Measurements from ENCODE around the gene ANKZF1. TPM values are rescaled to one million over a fixed set of nuclear protein-coding genes. Genes with fewer than 3 reads are reported as not detected.

The ANKZF1 gene
- total RNA-seq, 1 experiment from 2014 or later = 56.9 TPM

- H3K36me3 ChIP-seq (replicated peaks; ENCODE audit: control insufficient read depth, insufficient read depth, low read length) = peaks cover 29% of the 10 kb centered on the region
- peak; percentile 84 for DNase-seq
- H3K4me3 ChIP-seq (ENCODE audit: insufficient read depth, low read depth, low read length) = peak overlapping the region; percentile 67
- no peaks in the 10 kb centered on the region for H3K27me3 ChIP-seq (ENCODE audit: control insufficient read depth, insufficient read depth, low read length)
These were observed 494 bp downstream of the ANKZF1 start for GRCh38 chr2:219230059-219230540.

- H3K36me3 ChIP-seq (replicated peaks; ENCODE audit: control insufficient read depth, insufficient read depth, low read length) = peaks cover 38% of the 10 kb centered on the region
- H3K4me3 ChIP-seq (ENCODE audit: insufficient read depth, low read depth, low read length) = no peak overlapping the region
- H3K27me3 ChIP-seq (ENCODE audit: control insufficient read depth, insufficient read depth, low read length) = no peaks in the 10 kb centered on the region
- no peak for DNase-seq
These were observed 4.7 kb downstream of the ANKZF1 start for GRCh38 chr2:219234331-219234730.

GRCh38 chr2:219243291-219243761 lies 13.7 kb downstream of the ANKZF1 start:
- H3K4me3 ChIP-seq (ENCODE audit: insufficient read depth, low read depth, low read length) = no peak overlapping the region

GRCh38 chr2:219244789-219245147 lies 15.2 kb downstream of the ANKZF1 start:
- DNase-seq = no peak
- Histone ChIP-seq H3K4me3 (ENCODE audit: insufficient read depth, low read depth, low read length) (peak overlapping the region; percentile 84), H3K36me3 (replicated peaks; ENCODE audit: control insufficient read depth, insufficient read depth, low read length) (peaks cover 5% of the 10 kb centered on the region), H3K27me3 (ENCODE audit: control insufficient read depth, insufficient read depth, low read length) (no peaks in the 10 kb centered on the region)

More at GRCh38 chr2:219243291-219243761, 13.7 kb downstream of the ANKZF1 start:
- Histone ChIP-seq H3K36me3 (replicated peaks; ENCODE audit: control insufficient read depth, insufficient read depth, low read length) (peaks cover 3% of the 10 kb centered on the region; the same call in 1 of the 2 replicates), H3K27me3 (ENCODE audit: control insufficient read depth, insufficient read depth, low read length) (no peaks in the 10 kb centered on the region)
- DNase-seq = no peak

GRCh38 chr2:219245148-219245898 lies 15.7 kb downstream of the ANKZF1 start, which contains the start of the genes GLB1L and STK16:
Gene GLB1L, minus strand, starts transcription at chr2:219245444. Its CDS starts 1,871 bp downstream, at chr2:219243573.
Gene STK16, plus strand, starts transcription at chr2:219245479. Its CDS starts 521 bp downstream, at chr2:219246000.
- Histone ChIP-seq H3K36me3 (replicated peaks; ENCODE audit: control insufficient read depth, insufficient read depth, low read length) (peaks cover 5% of the 10 kb centered on the region), H3K27me3 (ENCODE audit: control insufficient read depth, insufficient read depth, low read length) (no peaks in the 10 kb centered on the region), H3K4me3 (ENCODE audit: insufficient read depth, low read depth, low read length) (peak within 1 kb of the TSS; percentile 84)
- DNase-seq = peak; percentile 98

DNA sequence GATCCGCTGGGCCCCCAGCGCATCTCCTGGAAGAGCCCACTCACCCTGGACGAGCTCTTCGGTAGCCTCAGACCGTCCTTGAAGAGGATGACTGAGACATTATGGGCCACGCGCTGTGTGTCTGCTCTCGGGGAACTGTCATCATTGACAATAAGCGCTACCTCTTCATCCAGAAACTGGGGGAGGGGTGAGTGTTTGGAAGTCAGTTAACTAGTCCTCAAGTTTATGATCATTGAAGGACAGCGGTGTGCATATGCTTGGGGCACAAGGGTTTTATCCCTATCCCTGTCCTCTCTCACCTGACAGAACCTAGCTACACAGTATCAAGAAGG lies 16.3 kb downstream of the ANKZF1 start:
- DNase-seq = no peak
- no peaks in the 10 kb centered on the region for H3K27me3 ChIP-seq (ENCODE audit: control insufficient read depth, insufficient read depth, low read length)
- H3K4me3 ChIP-seq (ENCODE audit: insufficient read depth, low read depth, low read length) = peak overlapping the region; percentile 84
- H3K36me3 ChIP-seq (replicated peaks; ENCODE audit: control insufficient read depth, insufficient read depth, low read length) = peaks cover 6% of the 10 kb centered on the region

GRCh38 chr2:219246559-219246958 lies 17.0 kb downstream of the ANKZF1 start:
- DNase-seq = no peak
- Histone ChIP-seq H3K27me3 (ENCODE audit: control insufficient read depth, insufficient read depth, low read length) (no peaks in the 10 kb centered on the region; the same call in 1 of the 2 replicates), H3K36me3 (replicated peaks; ENCODE audit: control insufficient read depth, insufficient read depth, low read length) (peaks cover 6% of the 10 kb centered on the region), H3K4me3 (ENCODE audit: insufficient read depth, low read depth, low read length) (no peak overlapping the region)

GRCh38 chr2:219247678-219248642 lies 18.4 kb downstream of the ANKZF1 start:
- peaks cover 9% of the 10 kb centered on the region for H3K27me3 ChIP-seq (ENCODE audit: control insufficient read depth, insufficient read depth, low read length)
- H3K36me3 ChIP-seq (replicated peaks; ENCODE audit: control insufficient read depth, insufficient read depth, low read length) = peaks cover 6% of the 10 kb centered on the region
- no peak overlapping the region for H3K4me3 ChIP-seq (ENCODE audit: insufficient read depth, low read depth, low read length)
- no peak for DNase-seq

- Histone ChIP-seq H3K4me3 (ENCODE audit: insufficient read depth, low read depth, low read length) (no peak overlapping the region), H3K36me3 (replicated peaks; ENCODE audit: control insufficient read depth, insufficient read depth, low read length) (peaks cover 6% of the 10 kb centered on the region), H3K27me3 (ENCODE audit: control insufficient read depth, insufficient read depth, low read length) (peaks cover 16% of the 10 kb centered on the region)
- no peak for DNase-seq
These were observed 19.2 kb downstream of the ANKZF1 start for GRCh38 chr2:219248845-219249202.

- H3K36me3 ChIP-seq (replicated peaks; ENCODE audit: control insufficient read depth, insufficient read depth, low read length) = peaks cover 6% of the 10 kb centered on the region
- H3K4me3 ChIP-seq (ENCODE audit: insufficient read depth, low read depth, low read length) = no peak overlapping the region
- DNase-seq = no peak
- peaks cover 22% of the 10 kb centered on the region for H3K27me3 ChIP-seq (ENCODE audit: control insufficient read depth, insufficient read depth, low read length)
These were observed 19.8 kb downstream of the ANKZF1 start for GRCh38 chr2:219249203-219249980.

DNA sequence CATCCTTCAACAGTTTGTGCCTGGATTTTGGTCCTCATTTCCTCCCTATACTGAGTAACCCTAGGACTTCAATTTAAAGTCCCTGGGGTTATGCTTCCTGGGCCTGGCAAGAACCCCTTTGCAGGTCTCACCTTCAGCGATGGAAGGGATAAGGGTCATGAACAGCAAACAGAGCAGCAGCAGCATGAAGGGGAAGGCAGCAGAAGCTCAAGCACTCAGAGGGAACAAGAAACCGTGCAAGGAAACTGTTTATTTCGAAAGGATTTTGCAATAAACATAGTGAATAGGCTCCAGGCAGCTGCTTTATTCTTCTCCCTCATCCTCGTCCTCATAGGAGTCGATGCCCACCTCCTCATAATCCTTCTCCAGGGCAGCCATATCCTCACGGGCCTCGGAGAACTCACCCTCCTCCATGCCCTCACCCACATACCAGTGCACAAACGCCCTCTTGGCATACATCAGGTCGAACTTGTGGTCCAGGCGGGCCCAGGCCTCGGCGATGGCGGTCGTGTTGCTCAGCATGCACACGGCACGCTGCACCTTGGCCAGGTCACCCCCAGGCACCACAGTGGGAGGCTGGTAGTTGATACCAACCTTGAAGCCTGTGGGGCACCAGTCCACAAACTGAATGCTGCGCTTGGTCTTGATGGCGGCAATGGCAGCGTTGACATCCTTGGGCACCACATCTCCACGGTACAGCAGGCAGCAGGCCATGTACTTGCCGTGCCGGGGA lies 20.6 kb downstream of the ANKZF1 start:
- H3K36me3 ChIP-seq (replicated peaks; ENCODE audit: control insufficient read depth, insufficient read depth, low read length) = peaks cover 6% of the 10 kb centered on the region
- no peak overlapping the region for H3K4me3 ChIP-seq (ENCODE audit: insufficient read depth, low read depth, low read length)
- peaks cover 30% of the 10 kb centered on the region for H3K27me3 ChIP-seq (ENCODE audit: control insufficient read depth, insufficient read depth, low read length)
- no peak for DNase-seq

- H3K36me3 ChIP-seq (replicated peaks; ENCODE audit: control insufficient read depth, insufficient read depth, low read length) = peaks cover 6% of the 10 kb centered on the region
- H3K27me3 ChIP-seq (ENCODE audit: control insufficient read depth, insufficient read depth, low read length) = peaks cover 44% of the 10 kb centered on the region
- no peak for DNase-seq
- no peak overlapping the region for H3K4me3 ChIP-seq (ENCODE audit: insufficient read depth, low read depth, low read length)
These were observed 22.1 kb downstream of the ANKZF1 start for GRCh38 chr2:219251656-219252055.

DNA sequence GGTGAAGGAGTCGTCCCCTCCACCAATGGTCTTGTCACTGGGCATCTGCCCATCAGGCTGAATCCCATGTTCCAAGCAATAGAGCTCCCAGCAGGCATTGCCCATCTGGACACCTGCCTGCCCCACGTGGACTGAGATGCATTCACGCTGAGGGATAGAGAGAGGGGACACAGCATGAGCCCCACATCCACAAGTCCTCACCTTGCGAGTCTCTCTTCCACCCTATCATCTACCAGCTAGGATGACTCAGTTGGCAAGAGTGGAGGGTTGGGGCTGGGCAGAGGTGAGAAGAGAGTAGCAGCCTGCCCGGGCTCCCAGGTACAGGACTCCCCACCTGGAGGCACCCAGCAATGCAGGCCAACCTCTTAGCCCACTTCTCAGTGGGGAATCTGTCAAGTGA lies 22.5 kb downstream of the ANKZF1 start:
- Histone ChIP-seq H3K27me3 (ENCODE audit: control insufficient read depth, insufficient read depth, low read length) (peaks cover 46% of the 10 kb centered on the region), H3K4me3 (ENCODE audit: insufficient read depth, low read depth, low read length) (no peak overlapping the region)

More for the DNA sequence above, 22.5 kb downstream of the ANKZF1 start:
- DNase-seq = no peak
- peaks cover 6% of the 10 kb centered on the region for H3K36me3 ChIP-seq (replicated peaks; ENCODE audit: control insufficient read depth, insufficient read depth, low read length)
